HG02642 (cell line): Measurements from ENCODE around the gene RIMS1.

Source experiments
- ATAC-seq: cut with Tn5 transposase; IDR thresholded peaks from one replicate; pipeline ENCODE4 v1.9.1; 2021; ENCODE audit warnings: mild to moderate bottlenecking; ENCODE audit not compliant: unreplicated experiment, poor library complexity

RIMS1 gene

DNA sequence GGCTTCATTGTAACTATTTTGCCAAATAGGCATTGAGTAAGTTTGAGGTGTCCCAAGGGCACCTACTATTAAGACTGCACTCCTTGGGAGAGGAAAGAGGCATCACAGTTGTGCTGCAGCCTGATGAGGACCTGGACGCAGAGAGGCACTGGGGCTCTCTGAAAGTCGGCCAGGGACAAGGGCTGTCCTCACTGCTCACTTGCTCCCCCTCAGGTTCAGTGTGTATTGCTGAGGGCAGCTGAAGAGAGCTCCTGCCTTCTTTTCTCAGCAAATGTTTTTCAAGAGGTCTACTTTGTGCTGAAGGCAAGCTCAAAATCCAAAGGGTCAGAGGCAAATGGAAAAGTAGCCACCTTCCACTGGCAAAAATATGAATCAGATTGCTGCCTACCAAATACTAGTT lies 331.8 kb downstream of the RIMS1 start:
- ATAC-seq, result peak; percentile 87

DNA sequence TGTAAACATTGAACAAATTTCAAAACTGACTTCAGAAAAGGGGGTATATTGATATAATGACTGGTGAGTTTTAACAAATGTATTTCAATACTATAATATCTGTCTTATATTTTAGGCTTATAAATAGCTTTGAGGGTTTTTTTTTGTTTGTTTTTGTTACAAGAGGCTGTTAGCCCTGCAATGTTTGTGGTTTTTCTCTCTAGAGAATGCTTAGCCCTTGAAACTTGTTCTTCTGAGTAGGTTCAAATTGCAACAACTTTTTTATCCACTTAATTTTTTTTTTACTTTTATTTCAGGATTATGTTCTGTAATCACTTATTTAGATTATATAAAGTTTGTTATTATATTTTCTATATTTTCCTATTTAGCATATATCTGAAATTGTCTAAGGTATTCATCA lies 333.2 kb downstream of the RIMS1 start:
- ATAC-seq, result no peak

DNA sequence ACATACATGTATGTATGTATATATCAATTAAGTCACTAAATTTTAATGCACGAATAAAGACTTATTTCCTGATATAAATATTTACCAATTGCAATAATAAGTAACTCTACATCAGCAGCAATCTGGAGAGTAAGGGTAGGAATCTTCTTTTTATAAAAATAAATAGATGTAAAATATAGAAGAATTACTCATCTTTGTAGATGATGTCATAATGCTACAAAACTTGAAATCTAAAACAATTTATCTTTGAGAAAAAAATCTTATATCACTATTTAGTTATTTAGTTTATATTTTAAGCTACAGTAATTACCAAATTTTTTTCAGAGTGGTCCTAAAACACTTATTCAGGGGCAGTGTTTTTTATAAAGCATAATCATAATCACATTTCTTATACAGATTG lies 351.7 kb downstream of the RIMS1 start:
- no peak for ATAC-seq

DNA sequence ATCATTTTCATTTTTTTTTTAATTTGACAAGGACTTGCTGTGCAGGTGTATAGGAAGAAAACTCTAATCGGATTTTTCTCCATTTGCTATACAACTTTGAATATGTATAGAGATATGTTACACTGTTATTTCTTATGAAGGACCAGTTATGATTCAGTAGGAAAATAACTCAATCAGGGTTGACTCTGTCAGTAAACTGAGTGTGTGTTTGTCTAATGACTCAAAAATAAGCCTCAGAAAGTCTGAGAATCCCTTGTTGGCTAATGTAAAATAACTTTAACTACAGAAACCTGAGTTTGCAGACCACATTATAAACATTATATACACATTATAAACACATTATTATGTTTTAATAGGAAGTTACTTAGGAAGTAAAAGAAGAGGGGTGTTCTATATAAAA lies 352.6 kb downstream of the RIMS1 start:
- no peak for ATAC-seq

DNA sequence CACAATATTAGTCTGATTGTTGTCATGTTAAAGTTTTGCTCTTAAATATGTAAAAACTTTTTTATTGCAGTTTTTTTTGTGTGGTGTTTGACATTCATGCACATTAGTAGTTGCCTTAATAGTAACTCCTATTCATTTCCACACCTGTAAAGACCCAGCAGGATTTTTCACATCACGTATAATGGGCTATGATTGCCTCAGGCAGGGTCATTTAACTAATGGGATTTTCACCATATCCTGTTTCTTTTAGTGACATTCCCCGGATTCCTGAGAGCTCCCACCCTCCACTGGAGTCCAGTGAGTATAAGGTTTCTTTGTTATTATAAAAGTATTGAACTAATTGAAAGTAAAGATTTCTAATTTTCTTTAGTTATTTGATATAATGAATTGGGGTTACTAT lies 359.2 kb downstream of the RIMS1 start:
- no peak for ATAC-seq

DNA sequence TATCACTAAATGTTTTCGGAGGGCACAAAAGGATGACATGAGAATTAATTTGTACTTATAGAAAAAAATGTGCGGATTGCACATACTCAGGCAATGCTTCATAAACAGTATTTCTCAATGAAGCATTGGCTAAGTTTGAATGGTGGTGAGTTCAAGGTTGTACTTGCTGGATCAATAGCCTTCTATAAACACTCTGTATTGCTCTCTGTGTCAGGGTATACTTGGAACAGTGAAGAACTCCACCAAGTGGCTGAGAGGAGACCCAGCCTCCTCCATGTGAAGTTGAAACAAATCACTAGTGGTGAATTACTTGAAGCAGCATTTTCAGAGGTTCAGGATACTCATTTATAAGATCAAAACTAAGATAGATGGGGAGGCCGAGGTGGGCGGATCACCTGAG lies 360.6 kb downstream of the RIMS1 start:
- ATAC-seq, result no peak

DNA sequence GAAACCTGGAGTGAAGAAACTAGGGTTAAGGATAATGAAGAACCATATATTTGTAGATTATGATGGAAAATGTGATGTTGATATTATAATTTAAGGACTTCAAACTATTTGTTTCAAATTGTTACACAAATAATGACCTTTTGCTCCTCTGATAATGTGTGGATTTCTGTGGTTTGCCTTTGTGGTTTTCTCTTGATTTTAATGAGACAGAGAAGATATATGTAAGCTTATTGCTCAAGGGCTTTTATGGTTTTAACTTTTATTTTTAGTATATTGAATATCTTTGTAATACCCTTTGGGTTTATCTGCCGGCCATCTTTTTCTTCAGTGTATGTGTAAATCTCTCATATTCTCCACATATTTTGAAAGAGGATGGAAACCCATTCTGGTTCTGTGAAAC lies 362.3 kb downstream of the RIMS1 start:
- no peak for ATAC-seq

DNA sequence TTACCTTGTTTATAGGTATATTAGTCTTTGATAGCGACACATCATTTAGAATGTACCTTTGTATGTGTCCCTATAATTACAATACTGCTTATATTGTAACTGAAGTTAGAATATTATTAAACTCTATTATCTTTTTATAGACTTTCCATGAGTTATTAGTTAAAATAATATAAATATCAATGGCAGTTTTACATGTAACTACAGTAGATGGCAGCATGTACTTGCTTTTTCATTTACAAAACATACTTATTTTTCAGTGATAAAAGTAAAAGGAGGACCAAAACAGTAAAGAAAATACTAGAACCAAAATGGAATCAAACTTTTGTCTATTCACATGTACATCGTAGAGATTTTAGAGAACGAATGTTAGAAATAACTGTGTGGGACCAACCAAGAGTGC lies 364.3 kb downstream of the RIMS1 start:
- no peak for ATAC-seq

DNA sequence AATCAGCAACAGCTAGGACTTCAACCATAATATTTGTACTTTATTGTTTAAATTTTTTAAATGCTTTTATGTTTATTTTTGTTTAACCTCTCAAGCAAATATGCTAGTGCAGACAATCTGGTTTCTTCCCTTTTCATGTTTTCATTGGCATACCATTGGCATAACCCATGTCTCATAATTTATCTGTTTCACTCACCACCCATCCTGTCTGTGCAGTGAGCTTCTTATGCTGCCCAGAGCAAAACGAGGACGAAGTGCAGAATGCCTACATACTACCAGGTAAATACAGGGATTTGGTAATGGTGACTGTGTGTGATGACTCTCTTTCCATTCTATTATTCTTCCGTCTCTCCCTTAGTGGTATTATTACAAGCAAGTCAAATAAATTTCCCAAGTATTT lies 374.1 kb downstream of the RIMS1 start:
- ATAC-seq, result no peak

DNA sequence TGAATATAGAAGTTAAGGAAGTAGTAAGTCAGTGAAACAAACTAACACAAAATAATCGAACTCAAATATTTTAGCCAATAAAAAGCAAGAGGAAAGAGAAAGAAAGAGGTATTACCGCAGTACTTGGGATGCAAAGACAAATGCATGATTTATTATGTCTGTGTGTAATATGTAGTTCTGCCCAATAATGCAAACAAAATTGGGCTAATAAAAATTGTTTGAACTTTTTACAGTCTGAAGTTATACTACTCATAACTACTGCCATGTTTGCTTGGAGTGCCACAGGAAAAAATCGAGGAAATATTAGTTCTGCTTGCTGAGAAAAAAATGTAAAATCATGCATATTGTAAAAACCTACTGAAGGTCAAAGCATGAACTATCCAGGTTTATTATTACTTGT lies 375.2 kb downstream of the RIMS1 start:
- ATAC-seq, result no peak

DNA sequence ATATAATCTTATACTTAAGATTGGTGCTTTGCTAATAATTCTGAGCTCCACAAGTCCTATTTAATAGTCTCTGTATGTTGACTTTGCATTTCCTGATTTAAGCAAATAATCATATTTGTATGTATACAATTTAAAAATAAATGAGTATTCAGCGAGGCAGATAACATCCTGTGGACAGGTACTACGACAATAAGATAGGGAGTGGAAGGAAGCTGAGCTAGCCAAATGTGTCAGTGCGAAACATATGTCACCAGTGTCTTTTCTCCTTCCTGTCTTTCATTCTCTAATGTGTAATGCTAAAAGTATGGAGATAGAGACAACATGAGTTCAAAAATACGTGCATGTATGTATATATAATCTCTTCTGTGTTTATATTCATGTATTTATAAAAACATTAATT lies 375.9 kb downstream of the RIMS1 start:
- no peak for ATAC-seq

DNA sequence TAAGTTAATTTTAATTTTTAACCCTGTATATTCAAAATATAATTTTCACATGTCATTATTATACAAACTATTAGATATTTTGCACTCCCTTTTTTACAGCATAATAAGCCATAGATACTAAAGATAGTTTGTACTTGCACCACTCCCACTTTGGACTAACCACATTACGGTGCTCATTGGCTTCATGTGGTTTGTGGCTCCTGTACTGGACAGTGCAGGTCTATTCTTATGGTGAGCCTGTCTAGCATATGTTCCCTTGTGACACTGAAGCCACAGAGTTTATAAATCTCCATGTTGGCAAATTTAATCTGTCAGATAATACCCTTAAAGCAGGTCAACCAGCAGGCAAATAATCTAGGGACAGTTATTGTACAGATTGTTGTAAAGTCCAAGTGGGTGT lies 381.1 kb downstream of the RIMS1 start:
- ATAC-seq, result no peak

DNA sequence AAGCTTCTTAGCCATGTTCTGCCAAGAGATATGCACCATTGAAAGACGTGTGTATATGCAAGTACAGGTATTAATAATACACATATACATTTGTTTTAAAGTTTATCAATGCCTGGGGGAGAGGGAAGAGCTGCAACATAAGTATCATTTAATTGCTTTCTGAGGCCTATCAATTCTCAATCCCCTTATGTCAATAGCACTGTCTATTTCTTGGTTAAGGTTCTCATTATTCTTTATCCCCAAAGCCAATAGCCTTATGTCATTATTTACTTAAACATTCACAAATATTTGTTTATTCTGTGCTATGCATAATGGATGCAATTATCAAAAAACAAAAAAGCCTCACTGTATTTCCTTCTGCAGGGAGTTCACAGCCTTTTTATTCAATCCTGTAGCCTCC lies 385.2 kb downstream of the RIMS1 start:
- no peak for ATAC-seq

DNA sequence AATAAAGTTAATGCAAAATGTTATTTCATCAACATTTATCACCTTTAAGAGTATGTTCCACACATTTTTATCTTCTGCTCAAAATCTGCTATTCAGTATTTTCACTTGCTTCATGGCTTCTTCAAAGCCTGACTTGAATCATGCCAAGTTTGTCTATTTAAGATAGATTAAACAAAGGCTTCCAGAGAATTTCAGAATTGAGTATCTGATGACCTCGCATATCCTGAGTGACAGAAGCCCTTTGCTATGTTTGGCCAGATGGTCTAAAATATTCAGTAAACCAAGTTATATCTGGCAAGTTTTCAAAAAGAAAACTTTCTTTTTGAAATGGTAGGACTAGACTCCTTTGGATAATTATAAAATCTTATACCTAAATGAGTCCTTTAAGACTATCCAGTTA lies 386.6 kb downstream of the RIMS1 start:
- ATAC-seq, result no peak

DNA sequence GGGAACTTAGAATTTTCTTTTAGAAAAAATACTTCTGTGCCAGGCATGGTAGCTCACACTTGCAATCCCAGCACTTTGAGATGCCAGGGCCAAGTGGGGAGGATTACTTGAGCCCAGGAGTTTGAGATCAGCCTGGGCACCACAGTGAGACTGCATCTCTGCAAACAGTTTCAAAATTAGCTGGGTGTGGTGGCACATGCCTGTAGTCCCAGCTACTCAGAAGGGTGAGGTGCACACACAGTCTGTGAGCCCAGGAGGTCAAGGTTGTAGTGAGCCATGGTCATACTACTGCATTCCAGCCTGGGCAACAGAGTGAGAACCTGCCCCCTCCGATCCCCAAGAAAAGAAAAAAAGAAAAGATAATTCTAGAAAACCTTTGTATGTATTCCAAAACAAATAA lies 389.5 kb downstream of the RIMS1 start:
- no peak for ATAC-seq

DNA sequence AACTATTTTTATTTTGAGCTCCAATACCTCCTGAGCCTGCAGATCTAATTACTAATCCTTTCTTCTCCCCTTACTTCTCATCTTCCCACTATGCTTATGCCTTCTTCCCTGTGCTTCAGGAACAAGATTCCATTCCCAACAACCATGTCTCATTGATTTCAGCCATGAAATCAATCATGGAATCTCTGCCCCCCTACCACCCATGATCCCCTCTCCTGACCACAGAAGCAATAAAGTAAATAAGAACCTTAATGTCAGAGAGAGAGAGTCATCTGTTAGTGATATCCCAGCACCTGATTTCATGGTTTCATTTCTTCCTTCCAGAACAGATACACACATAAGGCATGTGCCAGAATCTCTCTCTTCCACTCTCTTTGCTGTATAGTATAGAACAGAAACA lies 395.9 kb downstream of the RIMS1 start:
- no peak for ATAC-seq

DNA sequence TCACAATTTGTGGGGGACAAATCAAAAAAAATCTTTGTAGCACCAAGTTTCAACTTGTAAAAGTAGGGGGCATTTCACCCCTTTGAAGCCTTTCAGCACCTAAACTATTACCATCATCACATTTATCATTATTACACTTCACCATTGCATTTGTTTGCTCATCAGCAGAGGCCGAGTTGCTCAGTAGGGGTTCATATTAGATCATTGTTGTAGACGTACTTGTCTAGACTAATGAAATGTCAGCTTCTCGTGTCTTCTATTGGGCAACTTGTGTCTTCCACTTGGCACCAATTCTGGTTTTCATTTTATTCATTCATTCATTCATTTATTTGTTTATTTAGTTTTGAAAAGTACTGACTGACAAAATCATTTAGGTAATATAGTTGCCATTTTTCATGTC lies 397.2 kb downstream of the RIMS1 start:
- no peak for ATAC-seq

DNA sequence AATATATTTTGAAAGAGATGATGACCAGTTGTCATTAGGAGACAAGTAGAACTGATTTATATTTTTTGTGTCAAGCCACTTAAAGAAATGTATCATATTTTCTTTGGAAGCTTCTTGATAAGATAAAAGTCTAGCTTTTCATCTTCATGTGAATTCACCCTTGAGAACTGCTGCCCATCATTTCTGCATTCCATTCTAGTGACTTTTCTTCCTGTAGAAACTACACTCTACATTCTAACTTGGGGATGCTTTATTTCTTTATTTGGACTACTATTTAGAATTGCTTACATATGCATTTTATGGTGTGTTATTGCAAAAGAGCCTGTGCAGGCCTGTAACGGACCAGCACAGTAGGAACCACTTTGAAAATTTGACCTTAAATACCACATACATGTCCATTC lies 400.6 kb downstream of the RIMS1 start:
- no peak for ATAC-seq

DNA sequence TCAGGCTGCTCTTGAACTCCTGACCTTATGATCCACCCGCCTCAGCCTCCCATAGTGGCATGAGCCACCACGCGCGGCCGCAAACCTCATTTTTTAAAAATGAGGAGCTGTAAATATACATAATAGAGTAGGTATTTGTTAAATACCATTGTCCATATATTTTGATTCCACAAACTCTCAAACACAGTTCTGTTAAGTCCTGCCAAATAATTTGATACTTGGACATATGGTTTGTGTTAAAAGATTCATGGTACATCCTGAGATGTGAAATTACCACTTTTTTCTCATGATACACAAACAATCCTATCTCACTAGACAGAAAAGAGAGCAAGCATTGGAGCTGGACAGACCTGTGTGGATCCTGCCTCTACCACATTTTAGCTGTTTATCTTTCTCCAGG lies 401.5 kb downstream of the RIMS1 start:
- ATAC-seq, result no peak

DNA sequence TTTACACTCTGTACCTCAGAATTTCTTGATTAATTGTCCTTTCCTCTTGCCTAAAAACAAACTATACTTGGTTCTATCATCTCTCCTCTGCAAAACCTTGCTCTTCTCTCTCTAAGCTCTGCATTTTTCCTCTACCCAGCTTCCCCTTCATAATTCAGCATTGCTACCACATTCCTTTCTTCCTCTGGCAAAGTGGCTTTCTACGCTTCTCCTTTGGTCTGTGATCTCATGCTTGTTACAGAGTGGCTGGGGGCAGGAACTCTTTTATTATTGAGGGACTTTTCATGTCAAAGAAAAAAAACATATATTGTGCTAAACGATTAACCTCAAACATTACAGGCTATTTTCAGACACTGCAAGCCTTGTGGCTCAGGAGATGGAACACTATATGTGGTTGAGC lies 402.2 kb downstream of the RIMS1 start:
- ATAC-seq, result no peak

DNA sequence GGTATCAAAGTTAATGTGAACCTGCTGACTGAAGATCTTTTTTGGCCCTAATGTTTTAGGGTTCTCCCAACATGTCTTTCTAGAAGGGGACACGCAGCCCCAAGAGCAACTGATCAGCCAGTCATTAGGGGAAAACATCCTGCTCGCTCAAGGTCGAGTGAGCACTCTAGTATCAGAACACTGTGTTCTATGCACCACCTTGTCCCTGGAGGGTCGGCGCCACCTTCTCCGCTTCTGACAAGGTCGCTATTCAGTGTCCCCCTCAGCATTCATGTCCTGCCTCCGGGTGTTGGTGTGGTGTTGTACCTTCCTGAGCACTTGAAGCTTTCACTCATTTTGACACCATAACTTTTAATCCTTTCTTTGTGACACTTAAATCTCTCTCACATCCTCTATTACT lies 404.3 kb downstream of the RIMS1 start:
- no peak for ATAC-seq

DNA sequence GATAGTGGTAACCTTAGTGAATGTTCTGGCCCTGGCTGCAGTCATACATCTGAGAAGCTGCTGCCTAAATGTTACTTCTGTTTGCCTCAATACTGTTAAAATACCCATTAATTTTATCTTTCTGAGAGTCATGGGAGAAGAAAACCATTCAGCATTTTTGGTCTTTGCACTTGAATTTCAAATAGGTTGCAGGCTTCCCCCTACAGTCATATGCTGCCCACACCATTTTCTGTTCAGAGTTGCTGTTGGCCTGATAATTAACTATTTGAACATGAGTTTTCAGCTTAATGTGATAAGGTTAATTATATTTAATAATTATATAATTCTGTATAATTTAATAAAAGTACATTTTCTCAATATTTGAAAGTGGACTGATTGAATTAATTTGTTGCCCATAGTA lies 410.0 kb downstream of the RIMS1 start:
- ATAC-seq, result no peak

DNA sequence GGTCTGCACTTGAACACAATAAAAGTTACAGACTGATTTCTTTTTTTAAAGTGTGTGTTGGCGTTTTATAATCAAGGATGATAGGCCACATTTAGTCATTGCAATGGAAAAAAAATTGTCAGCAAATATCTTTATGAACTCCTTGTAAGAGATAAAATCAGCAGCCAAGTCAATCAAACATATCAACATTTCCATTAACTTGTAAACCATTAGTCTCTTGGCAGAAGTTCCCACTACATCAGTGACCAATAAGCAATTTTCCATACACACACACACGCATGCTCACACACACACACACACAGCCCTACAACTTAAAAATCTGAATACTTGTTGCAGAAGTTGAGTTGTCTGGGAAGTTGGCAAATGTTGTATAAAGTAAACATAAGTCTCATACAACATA lies 419.6 kb downstream of the RIMS1 start:
- ATAC-seq, result no peak
